Activated naive CD8-positive, alpha-beta T cell treated with anti-CD3 and anti-CD28 coated beads for 36 hours (primary cell): Measurements from ENCODE around the gene NRXN3. TPM values are rescaled to one million over a fixed set of nuclear protein-coding genes. Genes with fewer than 3 reads are reported as not detected.
"Not testable (repeated sequence)": the region's sequence is repeated elsewhere in the genome, so short reads cannot be mapped to it uniquely, and the experiment has no call there.

Experiments used
- DNase-seq: peaks from one replicate; pipeline ENCODE4 v3.0.0; 2021
- H3K27ac Mint-ChIP-seq: one replicate; pipeline ENCODE4 v1.8.0; 2022; ENCODE audit warnings: mild to moderate bottlenecking, moderate library complexity, mixed read lengths
- H3K27me3 Mint-ChIP-seq: one replicate; pipeline ENCODE4 v1.8.0; 2022; ENCODE audit warnings: mild to moderate bottlenecking, mixed read lengths
- H3K36me3 Mint-ChIP-seq: one replicate; pipeline ENCODE4 v1.8.0; 2021; ENCODE audit warnings: mild to moderate bottlenecking, mixed read lengths
- H3K4me1 Mint-ChIP-seq: one replicate; pipeline ENCODE4 v1.8.0; 2021; ENCODE audit warnings: mixed read lengths
- H3K4me3 Mint-ChIP-seq: one replicate; pipeline ENCODE4 v1.8.0; 2022; ENCODE audit warnings: mild to moderate bottlenecking, moderate library complexity, mixed read lengths
- H3K9me3 Mint-ChIP-seq: one replicate; pipeline ENCODE4 v1.8.0; 2022; ENCODE audit warnings: mixed read lengths
- total RNA-seq, 2 experiments: library from RNA; stranded (reverse); gene quantifications; one replicate each; pipeline ENCODE4 v1.2.3, GENCODE V29; 2021

NRXN3 gene
- total RNA-seq, 2 experiments from 2014 or later: not detected

GRCh38 chr14:79011091-79011919 is 841.1 kb downstream of the NRXN3 start:
- H3K4me3 Mint-ChIP-seq: no peak overlapping the region
- peaks cover 3% of the 10 kb centered on the region for H3K27me3 Mint-ChIP-seq
- no peaks in the 10 kb centered on the region for H3K36me3 Mint-ChIP-seq
- no peaks in the 10 kb centered on the region for H3K9me3 Mint-ChIP-seq
- no peak for DNase-seq
- H3K27ac Mint-ChIP-seq: no peak overlapping the region
- H3K4me1 Mint-ChIP-seq: no peaks in the 10 kb centered on the region

- H3K27ac Mint-ChIP-seq: no peak overlapping the region
- H3K27me3 Mint-ChIP-seq: peaks cover 3% of the 10 kb centered on the region
- H3K4me1 Mint-ChIP-seq: no peaks in the 10 kb centered on the region
- DNase-seq: no peak
- no peak overlapping the region for H3K4me3 Mint-ChIP-seq
- no peaks in the 10 kb centered on the region for H3K9me3 Mint-ChIP-seq
- no peaks in the 10 kb centered on the region for H3K36me3 Mint-ChIP-seq
Measured at GRCh38 chr14:79011920-79012204, 841.7 kb downstream of the NRXN3 start.

GRCh38 chr14:79016828-79017505 is 846.8 kb downstream of the NRXN3 start:
- Mint-ChIP-seq H3K27me3 (no peaks in the 10 kb centered on the region), H3K4me3 (no peak overlapping the region), H3K36me3 (no peaks in the 10 kb centered on the region), H3K4me1 (no peaks in the 10 kb centered on the region), H3K27ac (no peak overlapping the region), H3K9me3 (no peaks in the 10 kb centered on the region)
- no peak for DNase-seq

GRCh38 chr14:79017561-79017960 is 847.4 kb downstream of the NRXN3 start:
- H3K27ac Mint-ChIP-seq: no peak overlapping the region
- H3K9me3 Mint-ChIP-seq: no peaks in the 10 kb centered on the region
- H3K27me3 Mint-ChIP-seq: no peaks in the 10 kb centered on the region
- H3K4me3 Mint-ChIP-seq: no peak overlapping the region
- no peak for DNase-seq
- no peaks in the 10 kb centered on the region for H3K36me3 Mint-ChIP-seq
- H3K4me1 Mint-ChIP-seq: no peaks in the 10 kb centered on the region

- DNase-seq: no peak
- Mint-ChIP-seq H3K36me3 (no peaks in the 10 kb centered on the region), H3K27ac (no peak overlapping the region), H3K4me3 (no peak overlapping the region), H3K4me1 (no peaks in the 10 kb centered on the region), H3K9me3 (no peaks in the 10 kb centered on the region), H3K27me3 (no peaks in the 10 kb centered on the region)
Measured at GRCh38 chr14:79018836-79019235, 848.7 kb downstream of the NRXN3 start.

GRCh38 chr14:79019898-79020297 is 849.7 kb downstream of the NRXN3 start:
- not testable (repeated sequence) for DNase-seq, H3K36me3 Mint-ChIP-seq, H3K9me3 Mint-ChIP-seq, H3K27ac Mint-ChIP-seq, H3K4me3 Mint-ChIP-seq, H3K4me1 Mint-ChIP-seq, H3K27me3 Mint-ChIP-seq

- no peak for DNase-seq
- Mint-ChIP-seq H3K4me3 (no peak overlapping the region), H3K9me3 (peaks cover 2% of the 10 kb centered on the region), H3K27me3 (no peaks in the 10 kb centered on the region), H3K27ac (no peak overlapping the region), H3K4me1 (no peaks in the 10 kb centered on the region), H3K36me3 (no peaks in the 10 kb centered on the region)
Measured at GRCh38 chr14:79021766-79022165, 851.6 kb downstream of the NRXN3 start.

GRCh38 chr14:79027138-79027537 is 857.0 kb downstream of the NRXN3 start:
- Mint-ChIP-seq H3K9me3 (peaks cover 2% of the 10 kb centered on the region), H3K36me3 (no peaks in the 10 kb centered on the region), H3K27ac (no peak overlapping the region), H3K4me1 (no peaks in the 10 kb centered on the region), H3K27me3 (no peaks in the 10 kb centered on the region), H3K4me3 (no peak overlapping the region)
- DNase-seq: no peak

GRCh38 chr14:79028281-79028680 is 858.1 kb downstream of the NRXN3 start:
- Mint-ChIP-seq H3K27ac (no peak overlapping the region), H3K9me3 (peaks cover 2% of the 10 kb centered on the region), H3K36me3 (no peaks in the 10 kb centered on the region), H3K4me3 (no peak overlapping the region), H3K27me3 (no peaks in the 10 kb centered on the region), H3K4me1 (no peaks in the 10 kb centered on the region)
- no peak for DNase-seq

GRCh38 chr14:79036441-79036840 is 866.3 kb downstream of the NRXN3 start:
- H3K4me1 Mint-ChIP-seq: no peaks in the 10 kb centered on the region
- peaks cover 3% of the 10 kb centered on the region for H3K9me3 Mint-ChIP-seq
- DNase-seq: no peak
- no peak overlapping the region for H3K4me3 Mint-ChIP-seq
- H3K27me3 Mint-ChIP-seq: peaks cover 4% of the 10 kb centered on the region
- no peak overlapping the region for H3K27ac Mint-ChIP-seq
- no peaks in the 10 kb centered on the region for H3K36me3 Mint-ChIP-seq

- Mint-ChIP-seq H3K27me3 (peaks cover 4% of the 10 kb centered on the region), H3K4me1 (no peaks in the 10 kb centered on the region), H3K9me3 (peaks cover 3% of the 10 kb centered on the region), H3K36me3 (no peaks in the 10 kb centered on the region), H3K27ac (no peak overlapping the region), H3K4me3 (no peak overlapping the region)
- DNase-seq: no peak
Measured at GRCh38 chr14:79037106-79037505, 866.9 kb downstream of the NRXN3 start.

GRCh38 chr14:79037593-79037992 is 867.4 kb downstream of the NRXN3 start:
- no peaks in the 10 kb centered on the region for H3K36me3 Mint-ChIP-seq
- peaks cover 4% of the 10 kb centered on the region for H3K27me3 Mint-ChIP-seq
- DNase-seq: no peak
- H3K9me3 Mint-ChIP-seq: peaks cover 3% of the 10 kb centered on the region
- no peak overlapping the region for H3K4me3 Mint-ChIP-seq
- no peak overlapping the region for H3K27ac Mint-ChIP-seq
- H3K4me1 Mint-ChIP-seq: no peaks in the 10 kb centered on the region

- Mint-ChIP-seq H3K27ac (no peak overlapping the region), H3K4me1 (no peaks in the 10 kb centered on the region), H3K27me3 (peaks cover 4% of the 10 kb centered on the region), H3K4me3 (no peak overlapping the region), H3K36me3 (no peaks in the 10 kb centered on the region), H3K9me3 (peaks cover 3% of the 10 kb centered on the region)
- DNase-seq: no peak
Measured at GRCh38 chr14:79040790-79041189, 870.6 kb downstream of the NRXN3 start.

GRCh38 chr14:79043194-79043889 is 873.2 kb downstream of the NRXN3 start:
- no peak for DNase-seq
- no peaks in the 10 kb centered on the region for H3K36me3 Mint-ChIP-seq
- no peak overlapping the region for H3K27ac Mint-ChIP-seq
- no peak overlapping the region for H3K4me3 Mint-ChIP-seq
- H3K4me1 Mint-ChIP-seq: no peaks in the 10 kb centered on the region
- H3K27me3 Mint-ChIP-seq: no peaks in the 10 kb centered on the region
- H3K9me3 Mint-ChIP-seq: peaks cover 3% of the 10 kb centered on the region

GRCh38 chr14:79044894-79045624 is 874.9 kb downstream of the NRXN3 start:
- H3K36me3 Mint-ChIP-seq: no peaks in the 10 kb centered on the region
- H3K9me3 Mint-ChIP-seq: peaks cover 3% of the 10 kb centered on the region
- H3K4me3 Mint-ChIP-seq: no peak overlapping the region
- H3K27ac Mint-ChIP-seq: no peak overlapping the region
- H3K4me1 Mint-ChIP-seq: no peaks in the 10 kb centered on the region
- no peaks in the 10 kb centered on the region for H3K27me3 Mint-ChIP-seq
- no peak for DNase-seq
